Activated naive CD4-positive, alpha-beta T cell treated with anti-CD3 and anti-CD28 coated beads for 36 hours (primary cell): Measurements from ENCODE around the gene GBE1. TPM values are rescaled to one million over a fixed set of nuclear protein-coding genes. Genes with fewer than 3 reads are reported as not detected.

Experiments
- CTCF ChIA-PET: fragments of 350-600 bp; sonication (Branson Sonifier 250); formaldehyde crosslinking; loops from one replicate; lab custom pipeline; 2021; ENCODE audit warnings: antibody characterized with exemption; lab: Charles Lee
- DNase-seq: peaks from one replicate; pipeline ENCODE4 v3.0.0-alpha.2; 2020
- H3K27ac Mint-ChIP-seq: one replicate; pipeline ENCODE4 v1.8.0; 2021; ENCODE audit warnings: mild to moderate bottlenecking, mixed read lengths
- H3K27me3 Mint-ChIP-seq: one replicate; pipeline ENCODE4 v1.8.0; 2021; ENCODE audit warnings: low read depth, mixed read lengths
- H3K36me3 Mint-ChIP-seq: one replicate; pipeline ENCODE4 v1.8.0; 2021; ENCODE audit warnings: low read depth, mixed read lengths
- H3K4me1 Mint-ChIP-seq: one replicate; pipeline ENCODE4 v1.8.0; 2021; ENCODE audit warnings: low read depth, mixed read lengths
- H3K4me3 Mint-ChIP-seq: one replicate; pipeline ENCODE4 v1.8.0; 2021; ENCODE audit warnings: mild to moderate bottlenecking, moderate library complexity, mixed read lengths
- H3K9me3 Mint-ChIP-seq: one replicate; pipeline ENCODE4 v1.8.0; 2021; ENCODE audit warnings: mixed read lengths
- intact Hi-C: fragments of 100-400 bp; cut with micrococcal nuclease; formaldehyde crosslinking; loops from one replicate; pipeline ENCODE4 v1.15.1; 2023
- total RNA-seq, 2 experiments: library from RNA; stranded (reverse); gene quantifications; one replicate each; pipeline ENCODE4 v1.2.3, GENCODE V29; 2021

GBE1 gene
- total RNA-seq, 2 experiments from 2014 or later = 24.6 to 26.0 TPM

DNA sequence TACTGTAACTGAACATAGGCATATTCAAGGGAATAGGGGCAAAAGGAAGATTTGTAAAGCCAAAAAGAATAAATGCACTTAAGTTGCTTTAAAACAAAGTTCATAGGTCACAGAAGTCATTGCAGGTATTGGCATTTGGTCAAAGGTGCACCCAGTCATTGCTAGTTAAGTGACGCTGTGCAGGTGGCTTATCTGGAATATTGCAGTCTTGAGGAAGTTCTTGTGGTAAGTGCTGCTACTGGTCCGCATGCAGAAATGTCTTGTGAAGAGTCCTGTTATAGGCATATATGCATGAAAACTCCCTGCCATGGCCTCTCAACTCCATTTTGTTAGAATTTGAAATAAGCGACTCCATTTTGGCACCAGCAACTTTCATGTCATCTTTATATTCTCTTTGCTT lies 293.1 kb downstream of the GBE1 start:
- H3K9me3 Mint-ChIP-seq = no peaks in the 10 kb centered on the region
- intact Hi-C loops = no loop called here
- no peak for DNase-seq
- H3K27me3 Mint-ChIP-seq = peaks cover 3% of the 10 kb centered on the region
- CTCF ChIA-PET = no interaction called here
- H3K27ac Mint-ChIP-seq = no peak overlapping the region
- no peak overlapping the region for H3K4me3 Mint-ChIP-seq
- no peaks in the 10 kb centered on the region for H3K36me3 Mint-ChIP-seq
- no peaks in the 10 kb centered on the region for H3K4me1 Mint-ChIP-seq

DNA sequence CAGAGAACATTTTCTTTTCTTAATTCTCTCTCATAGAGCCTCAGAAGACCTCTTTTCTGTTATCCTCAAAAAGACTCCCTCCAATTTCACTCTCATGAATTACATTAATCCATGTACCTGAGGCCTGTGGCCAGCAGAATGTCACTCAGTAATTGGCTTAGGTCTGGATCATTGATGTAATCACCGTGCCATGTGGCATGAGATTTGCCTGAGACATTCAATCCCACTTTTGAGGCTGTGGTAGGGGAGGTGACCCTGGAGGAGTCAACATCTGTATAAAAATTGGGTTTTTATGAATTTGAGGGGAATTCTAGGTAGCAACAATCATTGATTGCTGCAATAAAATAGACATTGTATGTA lies 295.3 kb downstream of the GBE1 start:
- Mint-ChIP-seq H3K27ac (no peak overlapping the region), H3K36me3 (no peaks in the 10 kb centered on the region), H3K9me3 (no peaks in the 10 kb centered on the region), H3K4me1 (no peaks in the 10 kb centered on the region), H3K4me3 (no peak overlapping the region), H3K27me3 (no peaks in the 10 kb centered on the region)
- intact Hi-C loops = no loop called here
- CTCF ChIA-PET = no interaction called here
- DNase-seq = no peak

DNA sequence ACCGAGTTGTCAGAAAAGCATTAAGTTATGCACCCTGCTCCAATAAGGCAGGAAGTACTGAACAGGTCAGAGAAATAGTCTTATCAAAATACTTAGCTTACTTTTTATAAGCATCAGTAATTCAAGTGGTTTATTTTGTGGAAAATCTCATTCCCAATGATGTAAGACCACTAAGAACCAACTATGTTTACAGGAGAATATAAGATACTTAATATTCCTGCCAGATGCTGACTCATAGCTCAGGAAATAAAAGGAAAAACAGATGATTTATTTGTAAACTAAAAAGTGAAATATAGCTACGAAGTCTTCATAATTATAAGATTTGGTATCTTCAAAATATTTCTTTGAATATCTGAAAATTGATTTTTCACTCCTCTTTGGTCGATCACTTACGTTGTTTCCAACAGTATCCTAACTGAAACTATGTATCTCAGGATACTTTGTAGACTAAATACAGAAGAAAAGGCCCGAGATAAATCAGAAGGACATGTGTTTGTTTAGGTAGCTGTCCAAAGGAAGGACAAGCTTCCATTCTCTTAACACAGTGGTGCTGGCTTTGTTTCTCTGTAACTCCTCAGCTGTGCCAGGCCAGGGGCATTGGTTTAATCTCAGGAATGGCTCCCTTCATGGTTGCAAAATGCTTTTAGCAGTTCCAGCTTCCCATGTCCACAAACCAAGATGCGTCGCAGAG lies 295.8 kb downstream of the GBE1 start:
- H3K27me3 Mint-ChIP-seq = no peaks in the 10 kb centered on the region
- CTCF ChIA-PET = no interaction called here
- no peaks in the 10 kb centered on the region for H3K36me3 Mint-ChIP-seq
- H3K27ac Mint-ChIP-seq = no peak overlapping the region
- no peaks in the 10 kb centered on the region for H3K4me1 Mint-ChIP-seq
- no peak for DNase-seq
- no peaks in the 10 kb centered on the region for H3K9me3 Mint-ChIP-seq
- intact Hi-C loops = no loop called here
- no peak overlapping the region for H3K4me3 Mint-ChIP-seq

DNA sequence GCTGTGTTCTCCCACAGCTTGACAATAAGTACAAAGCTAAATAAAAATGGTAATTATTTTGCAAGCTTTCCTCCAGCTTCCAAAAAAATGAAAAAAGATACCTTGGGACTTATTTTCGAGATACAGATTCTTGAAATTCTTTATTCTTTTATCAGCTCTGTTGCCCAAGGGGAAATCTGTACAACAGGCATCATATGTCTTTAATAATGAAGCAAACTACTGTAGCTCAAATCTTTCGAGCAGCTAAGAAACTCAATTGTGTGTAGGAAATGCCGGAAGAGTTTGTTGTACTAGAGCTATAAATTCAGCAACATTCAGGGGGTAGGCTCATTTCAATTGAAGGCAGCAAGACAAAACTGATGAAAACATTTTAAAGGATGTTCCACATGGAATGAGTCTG lies 297.7 kb downstream of the GBE1 start:
- DNase-seq = no peak
- Mint-ChIP-seq H3K27me3 (no peaks in the 10 kb centered on the region), H3K4me3 (no peak overlapping the region), H3K9me3 (no peaks in the 10 kb centered on the region), H3K4me1 (no peaks in the 10 kb centered on the region), H3K36me3 (no peaks in the 10 kb centered on the region), H3K27ac (no peak overlapping the region)
- intact Hi-C loops = no loop called here
- CTCF ChIA-PET = no interaction called here

DNA sequence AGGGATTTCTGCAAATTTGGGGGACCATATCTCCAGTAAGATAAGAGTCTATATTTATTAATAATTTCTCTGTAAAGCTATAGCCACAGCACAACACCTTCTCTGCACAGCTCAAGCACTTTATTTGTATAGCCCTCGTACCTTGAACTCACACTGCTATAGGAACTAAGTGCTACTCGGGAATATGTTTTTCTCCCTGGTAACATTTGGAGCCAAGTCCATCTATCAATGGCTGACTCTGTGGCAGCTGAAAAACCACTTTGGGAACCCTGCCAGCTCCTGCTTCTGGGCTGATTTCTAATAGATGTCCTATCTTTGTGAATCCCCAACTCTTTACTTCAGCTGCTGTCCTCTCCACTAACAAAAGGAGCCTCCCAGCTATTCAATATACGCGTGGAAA lies 298.5 kb downstream of the GBE1 start:
- Mint-ChIP-seq H3K9me3 (no peaks in the 10 kb centered on the region), H3K36me3 (no peaks in the 10 kb centered on the region), H3K4me3 (no peak overlapping the region), H3K27me3 (no peaks in the 10 kb centered on the region), H3K27ac (no peak overlapping the region), H3K4me1 (no peaks in the 10 kb centered on the region)
- intact Hi-C loops = no loop called here
- DNase-seq = no peak
- CTCF ChIA-PET = no interaction called here

DNA sequence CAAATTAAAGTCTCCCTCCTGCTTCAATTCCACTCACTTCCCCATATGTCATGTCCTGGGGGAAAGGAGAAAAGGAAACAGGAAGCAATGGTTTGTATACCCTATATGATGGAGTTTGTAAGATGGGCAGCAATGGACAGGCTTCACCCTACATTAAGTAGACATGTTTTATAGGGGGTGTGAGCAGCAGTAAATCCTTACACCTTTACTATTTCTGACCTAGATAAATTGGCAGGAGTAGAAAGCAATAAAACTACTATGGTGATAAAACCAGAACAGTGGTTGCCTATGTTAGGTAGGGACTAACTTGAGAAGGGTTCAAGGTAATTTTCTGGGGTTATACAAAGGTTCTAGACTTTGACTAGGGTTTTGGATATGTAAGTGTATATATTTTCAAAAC lies 301.7 kb downstream of the GBE1 start:
- CTCF ChIA-PET = no interaction called here
- intact Hi-C loops = no loop called here

DNA sequence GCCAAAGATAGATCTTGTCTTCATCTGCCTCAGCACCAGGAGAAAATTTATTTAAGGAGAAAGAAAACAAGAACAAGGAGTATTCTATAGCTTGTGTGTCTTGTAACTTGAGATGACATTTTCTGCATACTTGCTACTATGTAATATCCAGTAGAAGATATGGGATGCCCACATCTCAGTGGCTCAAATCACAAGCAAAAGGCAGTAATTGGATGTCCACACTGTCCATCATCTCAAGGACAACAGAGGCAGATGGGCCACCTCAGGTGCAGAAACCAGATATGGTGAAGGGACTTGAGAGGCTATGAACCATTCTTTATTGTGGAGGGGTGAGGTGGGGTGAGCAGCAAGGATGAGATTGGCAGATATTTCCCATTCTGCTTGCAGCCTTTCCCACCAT lies 309.0 kb downstream of the GBE1 start:
- no peaks in the 10 kb centered on the region for H3K4me1 Mint-ChIP-seq
- CTCF ChIA-PET = no interaction called here
- H3K36me3 Mint-ChIP-seq = no peaks in the 10 kb centered on the region
- intact Hi-C loops = no loop called here
- H3K4me3 Mint-ChIP-seq = no peak overlapping the region
- H3K27me3 Mint-ChIP-seq = no peaks in the 10 kb centered on the region
- no peak for DNase-seq
- H3K9me3 Mint-ChIP-seq = no peaks in the 10 kb centered on the region
- H3K27ac Mint-ChIP-seq = no peak overlapping the region

More for the DNA sequence above, 301.7 kb downstream of the GBE1 start:
- Mint-ChIP-seq H3K27me3 (no peaks in the 10 kb centered on the region), H3K4me3 (no peak overlapping the region), H3K36me3 (no peaks in the 10 kb centered on the region), H3K27ac (no peak overlapping the region), H3K9me3 (no peaks in the 10 kb centered on the region), H3K4me1 (no peaks in the 10 kb centered on the region)
- no peak for DNase-seq

DNA sequence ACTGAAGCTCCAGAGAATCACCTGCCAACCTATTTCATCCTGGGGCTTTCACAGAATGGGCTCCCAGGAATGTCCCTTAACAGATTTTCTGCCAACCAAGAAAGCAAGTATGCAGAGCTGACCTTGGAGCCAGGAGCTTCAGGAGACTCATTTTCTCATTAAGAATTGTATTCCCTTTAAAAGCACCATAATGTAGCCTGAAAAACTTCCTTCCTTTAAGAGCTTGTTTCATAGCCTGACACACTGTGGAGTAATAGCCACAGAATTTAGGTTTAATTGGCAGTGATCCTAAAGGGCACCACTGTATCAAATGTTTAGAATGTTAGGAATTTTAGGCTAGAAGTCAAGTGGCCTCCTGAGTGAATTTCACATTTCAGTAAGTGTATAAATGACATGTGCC lies 309.8 kb downstream of the GBE1 start:
- no peaks in the 10 kb centered on the region for H3K4me1 Mint-ChIP-seq
- H3K27me3 Mint-ChIP-seq = no peaks in the 10 kb centered on the region
- H3K9me3 Mint-ChIP-seq = no peaks in the 10 kb centered on the region
- no peaks in the 10 kb centered on the region for H3K36me3 Mint-ChIP-seq
- H3K27ac Mint-ChIP-seq = no peak overlapping the region
- intact Hi-C loops = no loop called here
- H3K4me3 Mint-ChIP-seq = no peak overlapping the region
- CTCF ChIA-PET = interaction anchor here (0.6 kb wide), 1 partner anchor 30 kb away, joined by 3 read pairs; no protein-coding TSS in a partner anchor
- DNase-seq = no peak

DNA sequence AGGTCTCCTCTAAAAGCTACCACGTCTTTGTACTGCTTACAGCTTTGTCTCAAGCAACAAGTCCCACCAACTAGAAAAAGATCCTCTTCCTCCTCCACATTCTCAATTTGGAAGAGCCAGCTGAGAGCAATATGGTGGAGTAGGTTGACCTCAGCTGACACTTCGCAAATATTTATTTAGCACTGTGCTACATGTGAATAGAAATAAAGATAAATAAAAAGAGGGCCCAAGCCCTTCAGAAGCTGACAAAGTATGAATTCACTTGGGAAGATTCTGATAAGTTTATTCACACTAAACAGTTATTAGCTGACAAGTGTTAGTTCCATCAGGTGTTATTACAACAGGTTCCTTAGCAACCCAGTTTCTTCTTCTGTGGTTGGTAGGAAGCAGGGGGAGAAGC lies 310.3 kb downstream of the GBE1 start:
- no peaks in the 10 kb centered on the region for H3K9me3 Mint-ChIP-seq
- H3K27me3 Mint-ChIP-seq = no peaks in the 10 kb centered on the region
- CTCF ChIA-PET = interaction anchor here (0.6 kb wide), 1 partner anchor 30 kb away, joined by 3 read pairs; no protein-coding TSS in a partner anchor
- H3K27ac Mint-ChIP-seq = no peak overlapping the region
- DNase-seq = no peak
- H3K36me3 Mint-ChIP-seq = no peaks in the 10 kb centered on the region
- no peaks in the 10 kb centered on the region for H3K4me1 Mint-ChIP-seq
- no peak overlapping the region for H3K4me3 Mint-ChIP-seq
- intact Hi-C loops = no loop called here

DNA sequence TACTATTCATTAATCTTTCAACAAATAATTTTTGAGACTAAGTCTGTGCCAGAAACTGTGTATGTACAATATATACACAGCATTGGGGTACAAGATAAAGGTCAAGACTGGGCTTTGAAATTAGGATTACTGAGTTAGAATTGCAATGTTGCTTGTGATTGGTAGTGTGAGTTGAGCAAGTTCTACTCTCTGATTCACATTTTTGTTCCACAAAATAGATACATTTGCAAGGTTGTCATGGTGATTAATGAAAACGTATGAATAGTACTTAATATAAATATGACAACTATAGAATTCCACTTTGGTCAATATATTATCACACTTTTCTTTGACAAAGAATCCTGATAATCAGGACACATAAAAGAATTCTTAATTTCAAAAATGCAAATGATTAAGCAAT lies 314.6 kb downstream of the GBE1 start:
- Mint-ChIP-seq H3K4me1 (no peaks in the 10 kb centered on the region), H3K27ac (no peak overlapping the region), H3K36me3 (no peaks in the 10 kb centered on the region), H3K9me3 (no peaks in the 10 kb centered on the region), H3K4me3 (no peak overlapping the region), H3K27me3 (no peaks in the 10 kb centered on the region)
- CTCF ChIA-PET = no interaction called here
- intact Hi-C loops = no loop called here
- DNase-seq = no peak

DNA sequence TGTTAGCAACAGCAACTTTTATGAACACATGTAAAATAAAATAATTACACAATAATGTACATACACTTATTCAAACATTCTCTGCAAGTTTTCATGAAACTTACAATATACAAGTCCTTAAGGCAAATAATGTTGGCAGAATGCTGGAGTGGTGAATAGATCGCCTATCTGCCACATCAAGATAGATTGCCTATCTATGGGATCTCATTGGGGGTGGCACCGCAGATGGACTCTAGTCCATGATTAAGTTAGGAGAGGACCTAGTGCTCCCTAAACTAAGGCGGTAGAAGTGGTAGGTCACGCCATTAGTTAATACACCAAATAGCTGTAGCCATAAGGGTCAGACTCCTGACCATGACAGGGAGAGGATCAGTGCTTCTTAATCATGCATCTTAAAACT lies 315.7 kb downstream of the GBE1 start:
- no peaks in the 10 kb centered on the region for H3K4me1 Mint-ChIP-seq
- CTCF ChIA-PET = no interaction called here
- intact Hi-C loops = no loop called here
- peaks cover 3% of the 10 kb centered on the region for H3K9me3 Mint-ChIP-seq
- no peak for DNase-seq
- H3K27me3 Mint-ChIP-seq = no peaks in the 10 kb centered on the region
- no peak overlapping the region for H3K27ac Mint-ChIP-seq
- no peak overlapping the region for H3K4me3 Mint-ChIP-seq
- no peaks in the 10 kb centered on the region for H3K36me3 Mint-ChIP-seq

DNA sequence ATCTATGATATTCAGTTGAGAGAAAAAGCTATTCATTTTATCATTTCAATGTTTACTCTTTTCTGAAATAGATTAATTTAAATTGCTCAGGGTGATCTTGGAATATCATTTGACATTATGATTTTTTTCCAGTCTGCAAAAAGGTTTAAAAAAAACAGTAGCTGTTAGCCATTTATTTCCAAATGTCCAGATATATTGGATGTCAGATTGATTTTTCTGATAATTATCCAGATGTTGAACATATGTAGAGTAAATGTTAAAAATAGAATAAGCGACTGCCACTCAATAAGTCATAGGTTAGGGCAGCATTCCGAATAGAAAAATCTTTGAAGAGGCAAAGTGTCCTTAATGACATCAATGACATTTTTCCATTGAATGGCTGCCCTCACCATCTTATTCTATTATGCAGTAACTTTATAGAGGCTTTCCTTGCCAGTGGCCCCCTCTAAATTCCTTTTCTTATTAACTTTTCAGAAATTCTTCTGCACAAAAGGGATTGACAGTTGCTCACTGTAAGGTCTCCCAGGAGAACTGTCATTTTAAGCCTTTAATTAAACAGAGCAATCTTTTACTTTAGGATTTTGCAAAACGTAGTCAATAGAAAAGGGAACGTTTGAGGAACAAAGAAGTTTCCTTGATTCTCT lies 316.5 kb downstream of the GBE1 start:
- Mint-ChIP-seq H3K4me1 (no peaks in the 10 kb centered on the region), H3K27ac (no peak overlapping the region), H3K9me3 (peaks cover 3% of the 10 kb centered on the region), H3K27me3 (no peaks in the 10 kb centered on the region), H3K4me3 (no peak overlapping the region), H3K36me3 (no peaks in the 10 kb centered on the region)
- intact Hi-C loops = no loop called here
- DNase-seq = no peak
- CTCF ChIA-PET = no interaction called here

DNA sequence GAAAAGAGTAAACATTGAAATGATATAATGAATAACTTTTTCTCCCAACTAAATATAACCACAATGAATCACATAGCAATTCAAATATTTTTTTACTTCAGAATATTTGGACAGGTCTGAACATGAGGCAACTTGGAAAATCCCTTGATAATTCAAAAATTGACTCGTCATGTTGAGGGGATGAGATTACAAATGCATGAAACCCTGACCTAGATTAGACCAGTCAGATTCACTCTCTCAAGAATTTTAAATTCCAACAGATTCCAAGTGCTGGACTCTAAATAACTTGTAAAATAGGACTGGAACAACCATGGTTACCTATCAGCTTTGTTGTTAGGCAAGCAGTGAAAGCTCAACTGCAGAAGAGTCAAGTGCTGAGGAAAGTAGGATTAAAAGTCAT lies 317.5 kb downstream of the GBE1 start:
- Mint-ChIP-seq H3K36me3 (no peaks in the 10 kb centered on the region), H3K4me3 (no peak overlapping the region), H3K4me1 (no peaks in the 10 kb centered on the region), H3K27me3 (no peaks in the 10 kb centered on the region), H3K9me3 (peaks cover 3% of the 10 kb centered on the region), H3K27ac (no peak overlapping the region)
- no peak for DNase-seq
- intact Hi-C loops = no loop called here
- CTCF ChIA-PET = no interaction called here
